ENCODE measurements around the gene SUCLG2. TPM values are rescaled to one million over a fixed set of nuclear protein-coding genes. Genes with fewer than 3 reads are reported as not detected.

Gene SUCLG2
- total and polyA plus RNA-seq, 3 experiments from 2014 or later = 57.0 to 61.7 (median 59.9) TPM

DNA sequence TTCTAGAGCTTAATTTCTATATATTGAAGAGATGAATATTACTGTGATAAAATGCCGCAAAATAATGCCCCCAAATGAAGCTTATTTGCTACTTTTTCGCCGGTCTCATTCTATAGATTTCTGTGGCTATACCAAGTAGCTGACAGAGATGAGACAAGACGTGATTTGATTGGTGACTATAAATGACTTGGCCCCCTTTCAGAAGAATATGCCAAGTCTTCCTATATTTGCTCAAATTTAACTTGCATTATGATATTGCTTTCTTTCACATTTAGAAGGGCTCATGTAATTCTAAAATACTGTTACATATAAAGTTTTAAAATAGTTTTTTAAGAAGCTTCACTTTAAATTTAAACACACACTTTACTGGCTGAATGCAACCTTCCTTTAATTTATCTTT lies 180.1 kb downstream of the SUCLG2 start:
- ChIA-PET POLR2A (no interaction called here), CTCF (no interaction called here)
- Mint-ChIP-seq H3K9me3 (no peaks in the 10 kb centered on the region), H3K4me1 (peaks cover 0 to 3% (median 0%) of the 10 kb centered on the region in 3 donors), H3K36me3 (peaks cover 10 to 56% (median 21%) of the 10 kb centered on the region in 3 donors), H3K4me3 (no peak overlapping the region), H3K27me3 (no peaks in the 10 kb centered on the region), H3K27ac (no peak overlapping the region)
- H3K27ac ChIP-seq (ENCODE audit: low read depth, low read length) = no peak overlapping the region
- H3K4me3 ChIP-seq (ENCODE audit: low read length) = no peak overlapping the region
- H3K27me3 ChIP-seq (ENCODE audit: insufficient read depth, low read length, poor library complexity, severe bottlenecking) = no peaks in the 10 kb centered on the region
- no peaks in the 10 kb centered on the region for H3K9me3 ChIP-seq (ENCODE audit: low read length)
- no peak for DNase-seq
- no peaks in the 10 kb centered on the region for H3K4me1 ChIP-seq (ENCODE audit: insufficient read depth, low read length)
- H3K36me3 ChIP-seq (ENCODE audit: insufficient read depth, low read length) = peaks cover 8% of the 10 kb centered on the region

DNA sequence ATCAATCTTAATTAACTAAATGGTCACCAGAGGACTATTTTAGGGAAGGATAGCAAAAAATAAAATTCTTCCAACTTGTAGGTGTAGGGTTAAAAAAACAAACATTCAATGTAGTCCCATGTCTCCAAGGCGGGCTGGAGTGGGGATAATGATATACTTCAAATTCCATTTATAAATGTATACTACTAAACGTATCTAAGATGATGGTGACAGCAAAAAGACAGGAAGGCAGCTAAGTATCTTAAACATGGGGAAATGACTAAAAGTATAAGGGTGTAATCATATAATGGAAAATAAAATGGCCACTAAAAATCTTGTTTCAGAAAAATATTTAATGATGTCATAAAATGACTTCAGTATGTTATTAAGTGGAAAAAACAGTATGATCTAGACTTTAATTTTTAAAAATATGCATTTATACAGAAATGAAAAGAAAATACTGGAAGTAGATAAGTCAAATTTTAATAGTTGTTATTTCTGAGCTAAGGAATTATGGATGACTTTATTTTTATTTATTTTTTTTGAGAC lies 181.7 kb downstream of the SUCLG2 start:
- no peak overlapping the region for H3K27ac Mint-ChIP-seq
- no peaks in the 10 kb centered on the region for H3K27me3 Mint-ChIP-seq
- H3K27ac ChIP-seq (ENCODE audit: low read depth, low read length) = no peak overlapping the region
- no peak for DNase-seq
- H3K4me1 ChIP-seq (ENCODE audit: insufficient read depth, low read length) = no peaks in the 10 kb centered on the region
- H3K9me3 Mint-ChIP-seq = no peaks in the 10 kb centered on the region
- H3K27me3 ChIP-seq (ENCODE audit: insufficient read depth, low read length, poor library complexity, severe bottlenecking) = no peaks in the 10 kb centered on the region
- H3K4me3 ChIP-seq (ENCODE audit: low read length) = no peak overlapping the region
- H3K4me3 Mint-ChIP-seq = no peak overlapping the region
- CTCF ChIA-PET = no interaction called here
- peaks cover 17 to 61% (median 24%) of the 10 kb centered on the region in 3 donors for H3K36me3 Mint-ChIP-seq
- POLR2A ChIA-PET = no interaction called here
- peaks cover 3 to 5% (median 3%) of the 10 kb centered on the region in 3 donors for H3K4me1 Mint-ChIP-seq
- no peaks in the 10 kb centered on the region for H3K9me3 ChIP-seq (ENCODE audit: low read length)
- H3K36me3 ChIP-seq (ENCODE audit: insufficient read depth, low read length) = peaks cover 4% of the 10 kb centered on the region

GRCh38 chr3:67470207-67470606 lies 184.2 kb downstream of the SUCLG2 start:
- H3K36me3 ChIP-seq (ENCODE audit: insufficient read depth, low read length) = no peaks in the 10 kb centered on the region
- peaks cover 0 to 5% (median 3%) of the 10 kb centered on the region in 3 donors for H3K4me1 Mint-ChIP-seq

GRCh38 chr3:67468511-67468910 lies 185.9 kb downstream of the SUCLG2 start:
- no peaks in the 10 kb centered on the region for H3K27me3 ChIP-seq (ENCODE audit: insufficient read depth, low read length, poor library complexity, severe bottlenecking)
- no peaks in the 10 kb centered on the region for H3K36me3 ChIP-seq (ENCODE audit: insufficient read depth, low read length)
- DNase-seq = no peak
- H3K27ac ChIP-seq (ENCODE audit: low read depth, low read length) = no peak overlapping the region
- ChIA-PET POLR2A (no interaction called here), CTCF (no interaction called here)
- Mint-ChIP-seq H3K27me3 (no peaks in the 10 kb centered on the region), H3K36me3 (peaks cover 8 to 49% (median 28%) of the 10 kb centered on the region in 3 donors), H3K4me3 (no peak overlapping the region), H3K27ac (peak overlapping the region in 1 of 8 donors; percentile 63), H3K4me1 (peaks cover 0 to 13% (median 3%) of the 10 kb centered on the region in 3 donors), H3K9me3 (no peaks in the 10 kb centered on the region)
- no peaks in the 10 kb centered on the region for H3K9me3 ChIP-seq (ENCODE audit: low read length)
- H3K4me1 ChIP-seq (ENCODE audit: insufficient read depth, low read length) = no peaks in the 10 kb centered on the region
- H3K4me3 ChIP-seq (ENCODE audit: low read length) = no peak overlapping the region

More at GRCh38 chr3:67470207-67470606, 184.2 kb downstream of the SUCLG2 start:
- no peaks in the 10 kb centered on the region for H3K27me3 ChIP-seq (ENCODE audit: insufficient read depth, low read length, poor library complexity, severe bottlenecking)
- Mint-ChIP-seq H3K27ac (peak overlapping the region in 1 of 8 donors; percentile 6), H3K4me3 (no peak overlapping the region), H3K9me3 (no peaks in the 10 kb centered on the region), H3K36me3 (peaks cover 12 to 53% (median 29%) of the 10 kb centered on the region in 3 donors), H3K27me3 (no peaks in the 10 kb centered on the region)
- POLR2A ChIA-PET = no interaction called here
- H3K4me3 ChIP-seq (ENCODE audit: low read length) = no peak overlapping the region
- no peaks in the 10 kb centered on the region for H3K4me1 ChIP-seq (ENCODE audit: insufficient read depth, low read length)
- no peak for DNase-seq
- CTCF ChIA-PET = interaction anchor here (0.7 kb wide), 1 partner anchor 236 kb away, joined by 3 read pairs; no protein-coding TSS in a partner anchor
- no peak overlapping the region for H3K27ac ChIP-seq (ENCODE audit: low read depth, low read length)
- no peaks in the 10 kb centered on the region for H3K9me3 ChIP-seq (ENCODE audit: low read length)

- ChIA-PET POLR2A (no interaction called here), CTCF (no interaction called here)
- H3K4me3 Mint-ChIP-seq = no peak overlapping the region
Measured at GRCh38 chr3:67463656-67464055, 190.8 kb downstream of the SUCLG2 start.

GRCh38 chr3:67462187-67462586 lies 192.2 kb downstream of the SUCLG2 start:
- no peak overlapping the region for H3K27ac ChIP-seq (ENCODE audit: low read depth, low read length)
- no peak for DNase-seq
- H3K4me3 ChIP-seq (ENCODE audit: low read length) = no peak overlapping the region
- no peaks in the 10 kb centered on the region for H3K9me3 ChIP-seq (ENCODE audit: low read length)
- ChIA-PET CTCF (no interaction called here), POLR2A (no interaction called here)
- Mint-ChIP-seq H3K4me1 (peaks cover 12 to 24% (median 12%) of the 10 kb centered on the region in 3 donors), H3K36me3 (peaks cover 5 to 44% (median 24%) of the 10 kb centered on the region in 3 donors), H3K27ac (peak overlapping the region in 1 of 8 donors; percentile 13), H3K4me3 (no peak overlapping the region), H3K27me3 (no peaks in the 10 kb centered on the region), H3K9me3 (no peaks in the 10 kb centered on the region)
- H3K36me3 ChIP-seq (ENCODE audit: insufficient read depth, low read length) = no peaks in the 10 kb centered on the region
- no peaks in the 10 kb centered on the region for H3K4me1 ChIP-seq (ENCODE audit: insufficient read depth, low read length)
- H3K27me3 ChIP-seq (ENCODE audit: insufficient read depth, low read length, poor library complexity, severe bottlenecking) = no peaks in the 10 kb centered on the region

More at GRCh38 chr3:67463656-67464055, 190.8 kb downstream of the SUCLG2 start:
- Histone ChIP-seq H3K27ac (ENCODE audit: low read depth, low read length) (no peak overlapping the region), H3K4me1 (ENCODE audit: insufficient read depth, low read length) (no peaks in the 10 kb centered on the region), H3K4me3 (ENCODE audit: low read length) (no peak overlapping the region), H3K9me3 (ENCODE audit: low read length) (no peaks in the 10 kb centered on the region), H3K27me3 (ENCODE audit: insufficient read depth, low read length, poor library complexity, severe bottlenecking) (no peaks in the 10 kb centered on the region), H3K36me3 (ENCODE audit: insufficient read depth, low read length) (no peaks in the 10 kb centered on the region)
- H3K4me1 Mint-ChIP-seq = peaks cover 6 to 20% (median 9%) of the 10 kb centered on the region in 3 donors
- no peaks in the 10 kb centered on the region for H3K9me3 Mint-ChIP-seq
- peaks cover 4 to 53% (median 29%) of the 10 kb centered on the region in 3 donors for H3K36me3 Mint-ChIP-seq
- H3K27me3 Mint-ChIP-seq = no peaks in the 10 kb centered on the region
- no peak overlapping the region for H3K27ac Mint-ChIP-seq
- DNase-seq = no peak

GRCh38 chr3:67461667-67462142 lies 192.7 kb downstream of the SUCLG2 start:
- POLR2A ChIA-PET = no interaction called here
- Mint-ChIP-seq H3K36me3 (peaks cover 5 to 40% (median 24%) of the 10 kb centered on the region in 3 donors), H3K27ac (peak overlapping the region in 1 of 8 donors; percentile 66)

DNA sequence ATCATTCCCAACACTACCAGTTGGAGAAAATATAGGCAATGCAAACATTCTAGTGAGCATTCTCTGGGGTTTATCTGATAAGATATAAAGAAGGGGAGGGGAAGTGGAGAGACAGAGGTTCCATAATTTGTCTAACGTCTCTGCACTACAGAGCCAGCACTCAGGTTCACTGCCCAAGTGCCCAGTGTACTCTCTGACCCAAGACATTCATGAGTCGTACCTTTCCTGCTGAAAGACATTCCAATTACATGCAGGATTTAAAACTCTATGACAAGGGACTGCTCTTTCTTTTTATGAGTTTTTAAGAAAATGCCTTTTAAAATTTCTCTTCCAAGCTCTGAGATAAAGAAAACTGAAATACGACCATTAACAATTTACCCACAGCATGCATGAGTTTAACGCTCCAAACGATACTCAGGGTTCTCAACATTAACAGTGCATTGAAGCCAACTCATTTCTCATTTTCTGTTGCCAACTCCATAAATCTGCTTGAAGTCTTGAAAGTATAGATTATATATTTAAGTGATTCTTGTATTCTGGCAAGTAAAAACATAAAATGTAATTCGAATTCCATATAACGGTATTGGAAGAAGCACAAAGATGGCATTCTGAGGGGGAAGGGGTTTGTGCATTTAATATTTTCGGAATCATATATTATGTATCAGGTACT lies 193.4 kb downstream of the SUCLG2 start:
- H3K4me3 ChIP-seq (ENCODE audit: low read length) = no peak overlapping the region
- Mint-ChIP-seq H3K9me3 (no peaks in the 10 kb centered on the region), H3K4me3 (no peak overlapping the region), H3K36me3 (peaks cover 5 to 41% (median 24%) of the 10 kb centered on the region in 3 donors), H3K4me1 (peaks cover 12 to 24% (median 12%) of the 10 kb centered on the region in 3 donors), H3K27me3 (no peaks in the 10 kb centered on the region), H3K27ac (peak overlapping the region in 2 of 8 donors; percentile 9 to 36)
- ChIA-PET POLR2A (no interaction called here), CTCF (no interaction called here)
- H3K27me3 ChIP-seq (ENCODE audit: insufficient read depth, low read length, poor library complexity, severe bottlenecking) = no peaks in the 10 kb centered on the region
- no peaks in the 10 kb centered on the region for H3K4me1 ChIP-seq (ENCODE audit: insufficient read depth, low read length)
- no peak overlapping the region for H3K27ac ChIP-seq (ENCODE audit: low read depth, low read length)
- H3K9me3 ChIP-seq (ENCODE audit: low read length) = no peaks in the 10 kb centered on the region
- no peak for DNase-seq
- no peaks in the 10 kb centered on the region for H3K36me3 ChIP-seq (ENCODE audit: insufficient read depth, low read length)

More at GRCh38 chr3:67461667-67462142, 192.7 kb downstream of the SUCLG2 start:
- Histone ChIP-seq H3K27me3 (ENCODE audit: insufficient read depth, low read length, poor library complexity, severe bottlenecking) (no peaks in the 10 kb centered on the region), H3K9me3 (ENCODE audit: low read length) (no peaks in the 10 kb centered on the region), H3K4me3 (ENCODE audit: low read length) (no peak overlapping the region), H3K4me1 (ENCODE audit: insufficient read depth, low read length) (no peaks in the 10 kb centered on the region), H3K27ac (ENCODE audit: low read depth, low read length) (no peak overlapping the region), H3K36me3 (ENCODE audit: insufficient read depth, low read length) (no peaks in the 10 kb centered on the region)
- CTCF ChIA-PET = no interaction called here
- no peaks in the 10 kb centered on the region for H3K9me3 Mint-ChIP-seq
- DNase-seq = no peak
- H3K27me3 Mint-ChIP-seq = no peaks in the 10 kb centered on the region
- peaks cover 12 to 24% (median 12%) of the 10 kb centered on the region in 3 donors for H3K4me1 Mint-ChIP-seq
- H3K4me3 Mint-ChIP-seq = no peak overlapping the region
